Body of pancreas (tissue), 4 donors: ENCODE measurements around the gene CCR1.

Source experiments
- CTCF ChIP-seq, 7 experiments: fragments of 450-650 bp in 4 of 7; fragments of 200-600 bp in 3 of 7; sonication (generic) in 3 of 7; IDR thresholded peaks; one replicate each; pipeline ENCODE4 v1.5.1; 2016 to 2019; ENCODE audit warnings: antibody characterized with exemption in 7 of 7
- POLR2A ChIP-seq, 3 donors: fragments of 450-650 bp; IDR thresholded peaks; one replicate each; pipeline ENCODE4 v1.6.1; 2016; ENCODE audit warnings: antibody characterized with exemption in 3 of 3, mild to moderate bottlenecking in 2 of 3

GRCh38 chr3:46222435-46223161 lies 14.5 kb upstream of the CCR1 start:
- TF ChIP-seq POLR2A (IDR thresholded peaks at IDR 0.05), result no peak
- TF ChIP-seq CTCF (IDR thresholded peaks at IDR 0.05), result no peak
